ENCODE results near the gene CCDC172.

The CCDC172 gene

DNA sequence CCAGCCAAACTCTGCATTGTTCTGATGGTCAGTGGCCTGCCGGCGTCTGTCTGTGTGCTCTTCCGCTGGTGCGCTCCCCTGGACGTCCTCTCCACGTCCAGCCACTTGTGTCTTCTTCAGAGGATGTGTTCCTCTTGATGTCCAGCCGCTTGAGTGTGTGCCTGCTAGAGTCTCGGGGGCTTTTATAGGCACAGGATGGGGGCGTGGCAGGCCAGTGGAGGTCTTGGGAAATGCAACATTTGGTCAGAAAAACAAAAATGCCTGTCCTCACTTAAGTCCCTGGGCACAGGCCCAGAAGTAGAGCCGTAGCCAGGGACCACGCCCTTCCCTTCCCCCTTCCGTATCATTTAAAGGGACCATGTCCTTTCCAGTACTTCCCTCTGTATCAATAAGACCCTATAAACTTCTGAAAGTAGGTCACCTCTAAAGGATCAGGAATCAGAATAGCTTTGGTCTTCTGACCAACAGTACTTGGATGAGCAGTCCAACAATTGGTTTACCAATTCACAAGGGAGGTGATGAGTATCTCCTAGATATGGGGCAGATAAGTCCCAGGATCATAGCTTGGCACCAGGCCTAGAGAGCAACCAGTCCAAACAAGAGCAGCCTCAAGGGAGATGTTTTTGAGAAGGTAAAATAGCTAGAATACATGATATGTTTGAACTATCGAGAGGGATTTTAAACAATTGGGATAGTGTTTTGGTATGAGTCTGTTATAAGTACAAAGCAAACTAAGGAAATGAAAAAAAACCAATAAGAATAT lies 71.2 kb downstream of the CCDC172 start:
- Histone ChIP-seq H2AFZ (ENCODE audit: low read depth) (no peak overlapping the region), H3K4me1 (ENCODE audit: low read depth, poor library complexity, severe bottlenecking) (no peaks in the 10 kb centered on the region), H3K4me2 (no peak overlapping the region), H3K79me2 (ENCODE audit: insufficient read depth, low read depth) (no peaks in the 10 kb centered on the region), H3K27ac (no peak overlapping the region), H3K27me3 (ENCODE audit: insufficient read depth, low read depth) (no peaks in the 10 kb centered on the region), H3K4me3 (IDR thresholded peaks at IDR 0.05; ENCODE audit: insufficient read depth, low read depth, low read length) (no peak overlapping the region), H3K9ac (no peak overlapping the region), H3K36me3 (ENCODE audit: insufficient read depth) (no peaks in the 10 kb centered on the region), H4K20me1 (ENCODE audit: insufficient read depth) (no peaks in the 10 kb centered on the region)
- TF ChIP-seq, protein P1, sequence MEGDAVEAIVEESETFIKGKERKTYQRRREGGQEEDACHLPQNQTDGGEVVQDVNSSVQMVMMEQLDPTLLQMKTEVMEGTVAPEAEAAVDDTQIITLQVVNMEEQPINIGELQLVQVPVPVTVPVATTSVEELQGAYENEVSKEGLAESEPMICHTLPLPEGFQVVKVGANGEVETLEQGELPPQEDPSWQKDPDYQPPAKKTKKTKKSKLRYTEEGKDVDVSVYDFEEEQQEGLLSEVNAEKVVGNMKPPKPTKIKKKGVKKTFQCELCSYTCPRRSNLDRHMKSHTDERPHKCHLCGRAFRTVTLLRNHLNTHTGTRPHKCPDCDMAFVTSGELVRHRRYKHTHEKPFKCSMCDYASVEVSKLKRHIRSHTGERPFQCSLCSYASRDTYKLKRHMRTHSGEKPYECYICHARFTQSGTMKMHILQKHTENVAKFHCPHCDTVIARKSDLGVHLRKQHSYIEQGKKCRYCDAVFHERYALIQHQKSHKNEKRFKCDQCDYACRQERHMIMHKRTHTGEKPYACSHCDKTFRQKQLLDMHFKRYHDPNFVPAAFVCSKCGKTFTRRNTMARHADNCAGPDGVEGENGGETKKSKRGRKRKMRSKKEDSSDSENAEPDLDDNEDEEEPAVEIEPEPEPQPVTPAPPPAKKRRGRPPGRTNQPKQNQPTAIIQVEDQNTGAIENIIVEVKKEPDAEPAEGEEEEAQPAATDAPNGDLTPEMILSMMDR (conservative IDR thresholded peaks at IDR 0.05; ENCODE audit: low read depth, low read length) = no peak

DNA sequence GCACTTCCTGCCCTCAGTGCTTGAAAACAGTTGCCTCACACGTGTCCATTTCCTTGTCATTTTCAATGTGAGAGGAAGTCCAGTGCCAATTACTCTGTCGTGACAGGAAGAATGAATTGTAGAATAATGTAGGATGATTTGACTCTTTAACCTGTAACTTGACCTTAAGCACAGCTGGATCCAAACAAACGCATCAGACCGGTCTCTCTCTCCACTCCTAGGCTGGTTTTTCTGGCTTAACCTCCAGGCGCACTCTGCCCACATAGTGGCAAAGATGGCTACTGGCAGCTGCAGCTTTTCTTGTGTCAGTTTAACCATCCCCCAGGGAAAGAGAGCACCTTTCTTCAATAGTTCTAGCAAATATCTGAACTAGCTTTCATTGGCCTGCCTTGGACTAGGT lies 74.0 kb downstream of the CCDC172 start:
- H4K20me1 ChIP-seq (ENCODE audit: insufficient read depth) = no peaks in the 10 kb centered on the region
- no peak overlapping the region for H3K4me2 ChIP-seq
- H3K4me1 ChIP-seq (ENCODE audit: low read depth, poor library complexity, severe bottlenecking) = no peaks in the 10 kb centered on the region
- H3K27me3 ChIP-seq (ENCODE audit: insufficient read depth, low read depth) = no peaks in the 10 kb centered on the region
- no peak overlapping the region for H3K27ac ChIP-seq
- no peaks in the 10 kb centered on the region for H3K36me3 ChIP-seq (ENCODE audit: insufficient read depth)
- no peaks in the 10 kb centered on the region for H3K79me2 ChIP-seq (ENCODE audit: insufficient read depth, low read depth)
- no peak overlapping the region for H3K4me3 ChIP-seq (IDR thresholded peaks at IDR 0.05; ENCODE audit: insufficient read depth, low read depth, low read length)
- TF ChIP-seq, protein P1 (conservative IDR thresholded peaks at IDR 0.05; ENCODE audit: low read depth, low read length) = no peak
- no peak overlapping the region for H3K9ac ChIP-seq
- no peak overlapping the region for H2AFZ ChIP-seq (ENCODE audit: low read depth)

DNA sequence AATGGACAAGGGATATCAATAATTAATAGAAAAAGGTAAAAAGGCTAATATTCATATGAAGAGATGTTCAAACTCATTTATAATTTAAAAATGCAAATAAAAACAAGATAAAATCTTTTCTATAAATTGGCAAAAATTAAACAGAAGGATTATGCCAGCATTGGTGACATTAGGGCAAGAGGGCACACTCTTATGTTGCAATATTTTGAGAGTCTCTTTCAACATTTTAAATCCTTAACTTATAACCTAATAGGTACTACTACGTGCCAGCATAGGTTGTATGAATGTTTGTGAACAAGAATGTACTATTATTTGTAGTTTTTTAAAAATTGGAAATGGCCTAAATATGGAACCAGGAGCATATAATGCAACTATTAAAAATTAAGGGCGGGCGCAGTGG lies 78.6 kb downstream of the CCDC172 start:
- no peak overlapping the region for H3K4me2 ChIP-seq

DNA sequence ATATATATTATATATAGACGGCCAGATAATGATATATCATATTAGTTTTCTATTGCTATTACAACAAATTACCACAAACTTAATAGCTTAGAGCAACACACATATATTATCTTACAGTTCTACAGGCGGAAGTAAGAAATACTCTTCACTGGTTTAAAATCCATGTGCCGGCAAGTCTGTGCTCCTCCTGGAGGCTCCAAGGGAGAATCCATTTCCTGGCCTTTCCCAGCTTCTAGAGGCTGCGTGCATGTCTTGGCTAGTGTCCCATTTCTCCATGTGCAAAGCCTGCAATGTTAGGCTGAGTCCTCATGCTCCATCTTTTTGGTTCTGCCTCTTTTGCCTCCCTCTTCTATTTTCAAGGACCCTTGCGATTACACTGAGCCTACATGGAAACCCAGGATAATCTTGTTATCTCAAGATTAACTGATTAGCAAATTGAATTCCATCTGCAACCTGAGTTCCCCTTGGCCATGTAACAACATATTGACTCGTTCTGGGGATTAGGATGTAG lies 79.5 kb downstream of the CCDC172 start:
- Histone ChIP-seq H3K4me2 (no peak overlapping the region), H3K4me3 (IDR thresholded peaks at IDR 0.05; ENCODE audit: insufficient read depth, low read depth, low read length) (no peak overlapping the region), H3K4me1 (ENCODE audit: low read depth, poor library complexity, severe bottlenecking) (no peaks in the 10 kb centered on the region), H3K27me3 (ENCODE audit: insufficient read depth, low read depth) (no peaks in the 10 kb centered on the region), H3K79me2 (ENCODE audit: insufficient read depth, low read depth) (no peaks in the 10 kb centered on the region), H2AFZ (ENCODE audit: low read depth) (no peak overlapping the region), H3K9ac (no peak overlapping the region), H3K27ac (no peak overlapping the region), H4K20me1 (ENCODE audit: insufficient read depth) (no peaks in the 10 kb centered on the region), H3K36me3 (ENCODE audit: insufficient read depth) (no peaks in the 10 kb centered on the region)
- TF ChIP-seq, protein P1 (conservative IDR thresholded peaks at IDR 0.05; ENCODE audit: low read depth, low read length) = no peak

More for the DNA sequence above, 78.6 kb downstream of the CCDC172 start:
- no peak overlapping the region for H3K9ac ChIP-seq
- H3K4me3 ChIP-seq (IDR thresholded peaks at IDR 0.05; ENCODE audit: insufficient read depth, low read depth, low read length) = no peak overlapping the region
- no peaks in the 10 kb centered on the region for H3K27me3 ChIP-seq (ENCODE audit: insufficient read depth, low read depth)
- H3K4me1 ChIP-seq (ENCODE audit: low read depth, poor library complexity, severe bottlenecking) = no peaks in the 10 kb centered on the region
- no peak overlapping the region for H2AFZ ChIP-seq (ENCODE audit: low read depth)
- no peaks in the 10 kb centered on the region for H3K79me2 ChIP-seq (ENCODE audit: insufficient read depth, low read depth)
- no peak overlapping the region for H3K27ac ChIP-seq
- TF ChIP-seq, protein P1 (conservative IDR thresholded peaks at IDR 0.05; ENCODE audit: low read depth, low read length) = no peak
- H3K36me3 ChIP-seq (ENCODE audit: insufficient read depth) = no peaks in the 10 kb centered on the region
- H4K20me1 ChIP-seq (ENCODE audit: insufficient read depth) = no peaks in the 10 kb centered on the region

Data from KMS-11 (cell line).